Adipocyte (in vitro differentiated cells): ENCODE results near the gene TLL1.

ENCODE experiments used
- DNase-seq: peaks from one replicate; pipeline ENCODE4 v3.0.0-alpha.2; 2015; ENCODE audit warnings: low read depth
- H3K27me3 ChIP-seq: replicated peaks from 2 replicates; pipeline ENCODE4 v1.7.0; 2013; ENCODE audit warnings: mild to moderate bottlenecking, low read length, moderate library complexity; ENCODE audit not compliant: control insufficient read depth, insufficient read depth
- H3K36me3 ChIP-seq: 2 replicates; pipeline ENCODE4 v1.7.0; 2013; ENCODE audit warnings: low read length, mild to moderate bottlenecking, moderate library complexity; ENCODE audit not compliant: control insufficient read depth, insufficient read depth, severe bottlenecking
- H3K4me1 ChIP-seq: 2 replicates; pipeline ENCODE4 v1.7.0; 2013; ENCODE audit warnings: mild to moderate bottlenecking, low read length, moderate library complexity; ENCODE audit not compliant: control insufficient read depth, insufficient read depth
- H3K4me3 ChIP-seq: 2 replicates; pipeline ENCODE4 v1.7.0; 2013; ENCODE audit warnings: mild to moderate bottlenecking, low read length, moderate library complexity
- H3K9ac ChIP-seq: 2 replicates; pipeline ENCODE4 v1.7.0; 2013; ENCODE audit warnings: mild to moderate bottlenecking, low read length, moderate library complexity
- H3K9me3 ChIP-seq: 2 replicates; pipeline ENCODE4 v1.7.0; 2013; ENCODE audit warnings: mild to moderate bottlenecking, low read length, moderate library complexity; ENCODE audit not compliant: control insufficient read depth

Gene TLL1

DNA sequence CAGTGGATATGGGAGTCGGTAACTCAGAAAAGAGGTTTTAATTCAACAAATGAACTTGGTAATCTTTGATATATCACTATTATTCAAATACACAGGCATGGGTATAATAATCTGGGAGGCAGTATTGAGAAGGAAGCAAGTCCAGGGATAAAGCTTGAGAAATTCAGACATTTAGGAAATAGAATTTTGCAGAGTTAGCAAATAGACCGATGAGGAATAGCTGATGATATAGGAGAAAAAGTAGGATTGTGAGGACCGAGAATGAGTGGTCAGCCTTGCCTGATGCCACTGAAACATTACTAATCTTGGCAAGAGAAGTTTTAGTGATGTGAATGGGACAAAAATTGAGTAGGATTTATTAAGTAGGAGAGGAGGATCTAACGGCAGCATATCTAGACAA, 71.9 kb downstream of the TLL1 start:
- Histone ChIP-seq H3K9ac (no peak overlapping the region), H3K36me3 (no peaks in the 10 kb centered on the region), H3K27me3 (no peaks in the 10 kb centered on the region), H3K9me3 (peaks cover 6% of the 10 kb centered on the region), H3K4me1 (no peaks in the 10 kb centered on the region), H3K4me3 (no peak overlapping the region)
- DNase-seq, result no peak

DNA sequence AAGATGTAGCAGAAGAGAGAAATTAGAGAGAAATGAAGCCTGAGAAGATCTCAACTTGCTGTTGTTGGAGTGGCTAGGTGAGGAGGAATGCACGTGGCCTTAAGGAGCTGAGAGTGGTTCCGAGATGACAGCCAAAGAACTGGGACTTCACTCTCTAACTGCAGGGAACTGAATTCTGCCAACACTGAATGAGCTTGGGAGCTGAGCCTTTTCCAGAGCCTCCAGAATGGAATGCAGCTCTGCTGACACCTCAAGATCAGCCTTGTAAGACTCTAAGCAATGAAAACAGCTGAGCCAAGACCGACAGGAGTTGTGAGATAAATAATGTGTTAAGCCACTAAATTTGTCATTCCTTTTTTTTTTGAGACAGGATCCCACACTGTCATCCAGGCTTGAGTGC, 73.0 kb downstream of the TLL1 start:
- Histone ChIP-seq H3K9me3 (peaks cover 13% of the 10 kb centered on the region), H3K4me3 (no peak overlapping the region), H3K4me1 (no peaks in the 10 kb centered on the region), H3K36me3 (no peaks in the 10 kb centered on the region), H3K9ac (no peak overlapping the region), H3K27me3 (no peaks in the 10 kb centered on the region)
- no peak for DNase-seq

DNA sequence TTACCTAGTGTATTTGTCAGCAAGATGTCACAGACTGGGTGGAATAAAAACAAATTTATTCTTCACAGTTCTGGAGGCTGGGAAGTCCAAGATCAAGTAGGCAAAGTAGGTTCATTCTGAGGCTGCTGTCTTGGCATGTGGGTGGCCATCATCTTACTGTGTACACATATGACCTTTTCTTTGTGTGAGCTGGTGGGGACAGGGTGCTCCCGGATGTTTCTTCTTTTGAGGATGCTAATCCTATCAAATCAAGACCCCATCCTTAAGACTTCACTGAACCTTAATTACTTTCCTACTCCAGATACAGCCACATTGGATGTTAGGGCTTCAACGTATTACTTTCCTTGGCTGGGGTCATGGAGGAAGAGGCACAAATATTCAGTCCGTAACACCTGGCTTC, 74.0 kb downstream of the TLL1 start:
- Histone ChIP-seq H3K9ac (no peak overlapping the region), H3K36me3 (no peaks in the 10 kb centered on the region), H3K27me3 (no peaks in the 10 kb centered on the region), H3K4me1 (no peaks in the 10 kb centered on the region), H3K9me3 (peaks cover 13% of the 10 kb centered on the region), H3K4me3 (no peak overlapping the region)
- no peak for DNase-seq

DNA sequence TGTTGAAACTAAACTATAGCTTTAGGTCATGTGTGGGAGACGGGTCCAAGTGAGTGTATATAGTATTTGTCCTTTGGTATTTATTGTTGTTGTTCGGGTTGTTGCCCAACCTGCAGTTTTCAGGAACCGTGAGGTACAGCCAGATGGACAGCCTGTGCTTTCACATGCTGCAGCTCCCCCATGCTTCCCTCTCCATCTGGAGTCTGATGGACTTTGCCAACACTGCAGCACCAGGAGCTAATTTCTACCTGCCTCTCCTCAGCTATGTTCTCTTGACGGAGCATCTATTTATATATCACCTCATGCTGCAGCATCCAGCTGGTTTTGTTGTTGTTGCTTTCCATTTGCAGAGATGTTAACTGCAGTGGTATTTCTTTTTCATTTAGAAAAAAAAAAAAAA, 80.1 kb downstream of the TLL1 start:
- no peak for DNase-seq
- Histone ChIP-seq H3K9me3 (peaks cover 13% of the 10 kb centered on the region), H3K27me3 (no peaks in the 10 kb centered on the region), H3K36me3 (no peaks in the 10 kb centered on the region), H3K4me3 (no peak overlapping the region), H3K4me1 (no peaks in the 10 kb centered on the region), H3K9ac (no peak overlapping the region)

DNA sequence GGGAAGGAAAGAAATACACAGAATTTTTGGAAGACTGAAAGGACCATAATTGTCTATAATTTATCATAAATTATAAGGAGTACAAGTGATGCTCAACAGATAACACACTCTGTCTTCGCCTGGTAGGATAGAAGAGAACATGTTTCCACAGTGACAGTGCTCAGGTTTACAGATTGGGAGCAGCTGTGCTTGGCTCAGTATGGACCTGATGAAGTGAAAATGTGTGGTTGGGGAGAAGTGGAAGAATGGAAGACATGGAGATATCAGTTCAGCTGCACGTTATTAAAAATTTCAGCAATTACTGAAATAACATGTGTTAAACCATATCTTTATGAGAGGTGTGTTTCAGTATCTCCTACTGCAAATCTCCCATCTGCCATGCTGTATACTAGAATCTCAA, 90.6 kb downstream of the TLL1 start:
- Histone ChIP-seq H3K27me3 (no peaks in the 10 kb centered on the region), H3K9me3 (peaks cover 15% of the 10 kb centered on the region), H3K9ac (no peak overlapping the region), H3K36me3 (no peaks in the 10 kb centered on the region), H3K4me3 (no peak overlapping the region), H3K4me1 (no peaks in the 10 kb centered on the region)
- no peak for DNase-seq

DNA sequence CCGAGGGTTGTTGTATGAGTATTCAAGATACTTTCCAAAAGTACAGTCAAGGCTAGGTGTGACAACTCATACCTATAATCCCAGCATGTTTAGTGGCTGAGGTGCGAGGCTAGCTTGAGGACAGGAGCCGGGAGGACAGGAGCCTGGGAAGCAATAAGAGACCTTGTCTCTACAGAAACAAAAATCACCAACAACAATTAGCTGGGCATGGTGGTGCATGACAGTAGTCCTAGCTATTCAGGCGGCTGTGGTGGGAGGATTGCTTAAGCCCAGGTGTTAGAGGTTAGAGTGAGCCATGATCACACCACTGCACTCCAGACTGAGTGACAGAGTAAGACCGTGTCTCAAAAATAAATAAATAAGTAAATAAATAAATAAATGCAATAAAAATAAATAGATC, 91.6 kb downstream of the TLL1 start:
- Histone ChIP-seq H3K36me3 (no peaks in the 10 kb centered on the region), H3K9ac (no peak overlapping the region), H3K4me3 (no peak overlapping the region), H3K9me3 (peaks cover 14% of the 10 kb centered on the region), H3K4me1 (no peaks in the 10 kb centered on the region), H3K27me3 (no peaks in the 10 kb centered on the region)
- DNase-seq, result no peak

DNA sequence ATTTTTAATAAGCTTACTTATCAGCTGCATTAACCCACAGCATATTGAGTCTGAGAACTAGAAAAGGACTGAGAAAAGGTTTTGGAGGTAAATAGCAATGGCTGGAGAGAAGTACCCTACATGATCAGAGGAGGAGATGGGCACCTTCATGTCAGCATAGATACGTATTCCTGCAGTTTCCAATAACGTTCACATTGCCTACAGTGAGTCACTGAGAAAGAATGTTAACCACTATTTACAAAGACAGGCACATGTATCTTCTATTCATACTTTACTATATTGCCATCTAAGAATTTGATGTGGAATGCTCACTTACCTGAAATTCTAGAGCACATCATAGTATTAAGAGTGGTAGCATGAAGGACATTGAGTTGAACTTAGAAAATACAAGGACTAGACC, 92.5 kb downstream of the TLL1 start:
- Histone ChIP-seq H3K9me3 (peaks cover 10% of the 10 kb centered on the region), H3K4me1 (no peaks in the 10 kb centered on the region), H3K27me3 (no peaks in the 10 kb centered on the region), H3K9ac (no peak overlapping the region), H3K36me3 (no peaks in the 10 kb centered on the region), H3K4me3 (no peak overlapping the region)
- no peak for DNase-seq

DNA sequence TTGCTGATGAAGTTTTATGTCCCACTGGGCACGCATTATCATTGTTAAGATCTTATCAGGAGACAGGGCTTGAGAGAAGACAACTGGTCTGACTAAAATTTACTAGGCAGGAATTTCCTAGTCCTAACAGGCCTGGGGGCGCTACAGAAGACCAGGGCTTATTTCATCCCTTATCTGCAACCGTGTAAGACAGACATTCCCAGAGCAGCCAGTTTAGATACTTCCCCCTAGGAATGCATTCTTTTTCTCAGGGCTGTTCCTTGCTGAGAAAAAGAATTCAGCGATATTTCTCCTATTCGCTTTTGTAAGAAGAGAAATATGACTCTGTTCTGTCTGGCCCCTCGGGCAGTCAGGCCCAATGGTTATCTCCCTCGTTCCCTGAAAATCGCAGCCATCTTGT, 93.8 kb downstream of the TLL1 start:
- H3K27me3 ChIP-seq, result no peaks in the 10 kb centered on the region
- H3K4me1 ChIP-seq, result no peaks in the 10 kb centered on the region
- no peak for DNase-seq
- no peak overlapping the region for H3K9ac ChIP-seq
- peaks cover 10% of the 10 kb centered on the region for H3K9me3 ChIP-seq
- H3K4me3 ChIP-seq, result no peak overlapping the region
- H3K36me3 ChIP-seq, result no peaks in the 10 kb centered on the region

DNA sequence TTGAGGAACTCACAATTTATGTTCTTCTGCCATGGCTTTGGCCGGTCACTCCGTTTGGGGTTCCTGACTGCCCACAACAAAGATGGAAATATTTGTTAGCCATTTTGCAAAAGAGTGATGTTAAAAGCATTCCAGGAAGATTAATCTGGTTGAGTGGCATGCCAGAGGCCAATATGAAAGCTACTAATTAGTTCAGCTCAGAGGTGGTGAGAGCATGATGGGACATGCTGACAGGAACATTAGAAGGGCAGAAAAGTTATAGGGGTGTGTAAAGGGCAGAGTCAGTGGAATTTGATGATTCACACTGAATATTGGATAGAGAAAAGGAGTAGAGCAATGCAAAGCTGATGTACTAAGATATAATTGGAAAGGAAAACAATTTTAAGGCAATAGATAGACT, 94.4 kb downstream of the TLL1 start:
- Histone ChIP-seq H3K9me3 (peaks cover 10% of the 10 kb centered on the region), H3K4me3 (no peak overlapping the region), H3K9ac (no peak overlapping the region), H3K4me1 (no peaks in the 10 kb centered on the region), H3K27me3 (no peaks in the 10 kb centered on the region), H3K36me3 (no peaks in the 10 kb centered on the region)
- DNase-seq, result no peak

DNA sequence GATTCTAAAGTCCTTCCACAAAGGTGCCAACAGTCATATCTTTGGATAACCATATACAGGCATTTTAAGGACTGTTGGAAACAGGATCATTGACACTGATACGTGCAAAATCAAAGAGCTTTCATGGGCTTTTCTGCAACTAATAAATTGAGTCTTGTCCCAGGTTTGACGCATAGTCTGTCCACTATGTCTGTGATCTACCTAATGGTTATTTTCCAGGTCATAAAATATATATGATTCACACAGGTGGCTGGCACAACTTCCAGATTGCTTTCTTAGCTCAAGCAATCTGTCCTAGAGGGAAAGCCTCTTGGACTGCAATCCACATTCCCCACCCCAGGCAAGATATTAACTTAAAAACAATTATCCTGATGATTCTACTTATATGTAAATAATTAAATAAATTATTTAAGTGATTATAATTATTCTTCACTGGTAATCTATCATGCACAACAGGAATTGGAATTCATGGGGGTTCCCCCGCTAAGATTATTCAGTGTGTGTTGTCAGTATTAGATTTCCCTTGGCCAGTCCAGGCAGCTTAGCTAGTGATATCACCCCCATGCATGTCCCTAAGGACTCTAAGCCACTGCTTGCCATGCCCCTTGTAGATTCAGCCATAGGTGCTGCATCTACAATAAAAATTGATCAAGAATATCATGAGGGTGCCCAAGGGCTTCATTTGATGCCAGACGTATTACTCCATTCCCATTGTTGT, 97.8 kb downstream of the TLL1 start:
- Histone ChIP-seq H3K9me3 (peaks cover 10% of the 10 kb centered on the region), H3K4me1 (no peaks in the 10 kb centered on the region), H3K4me3 (no peak overlapping the region), H3K36me3 (no peaks in the 10 kb centered on the region), H3K9ac (no peak overlapping the region), H3K27me3 (no peaks in the 10 kb centered on the region)
- no peak for DNase-seq

DNA sequence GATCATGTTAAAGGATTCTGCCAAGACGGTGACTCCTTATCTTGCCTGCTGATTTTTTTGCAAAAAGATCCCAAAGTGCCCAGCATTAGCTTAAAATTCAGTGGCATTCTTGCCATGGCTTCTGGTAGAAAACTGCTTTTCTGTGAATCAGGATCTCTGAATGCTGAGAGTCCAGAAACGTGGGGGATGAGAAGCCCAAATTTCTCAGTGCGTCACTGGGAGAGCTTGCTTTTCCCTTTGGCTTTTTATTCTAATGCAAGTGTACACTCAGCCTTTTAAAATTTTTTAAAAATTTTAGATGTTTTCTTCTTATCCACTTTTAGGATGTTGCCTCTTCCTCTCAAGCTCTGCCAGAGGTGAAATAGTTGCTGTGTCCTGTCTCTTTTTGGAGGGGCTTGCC, 98.4 kb downstream of the TLL1 start:
- DNase-seq, result no peak
- Histone ChIP-seq H3K9ac (no peak overlapping the region), H3K4me3 (no peak overlapping the region), H3K4me1 (no peaks in the 10 kb centered on the region), H3K9me3 (peaks cover 6% of the 10 kb centered on the region), H3K27me3 (no peaks in the 10 kb centered on the region), H3K36me3 (no peaks in the 10 kb centered on the region)

DNA sequence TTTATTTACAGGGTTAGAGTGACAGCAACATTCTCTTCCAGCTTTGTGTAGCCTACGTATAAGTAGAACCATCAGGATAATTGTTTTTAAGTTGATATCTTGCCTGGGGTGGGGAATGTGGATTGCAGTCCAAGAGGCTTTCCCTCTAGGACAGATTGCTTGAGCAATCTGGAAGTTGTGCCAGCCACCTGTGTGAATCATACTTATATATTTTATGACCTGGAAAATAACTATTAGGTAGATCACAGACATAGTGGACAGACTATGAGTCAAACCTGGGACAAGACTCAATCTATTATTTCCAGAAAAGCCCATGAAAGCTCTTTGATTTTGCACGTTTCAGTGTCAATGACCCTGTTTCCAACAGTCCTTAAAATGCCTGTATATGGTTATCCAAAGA, 98.9 kb downstream of the TLL1 start:
- Histone ChIP-seq H3K27me3 (no peaks in the 10 kb centered on the region), H3K4me3 (no peak overlapping the region), H3K9ac (no peak overlapping the region), H3K4me1 (no peaks in the 10 kb centered on the region), H3K36me3 (no peaks in the 10 kb centered on the region), H3K9me3 (peaks cover 2% of the 10 kb centered on the region)
- no peak for DNase-seq
